A673 (cell line): ENCODE results near the gene TM6SF1.
"Not testable (repeated sequence)": the region's sequence is repeated elsewhere in the genome, so short reads cannot be mapped to it uniquely, and the experiment has no call there.

ENCODE experiments used
- EZH2 ChIP-seq: fragments of 200-600 bp; sonication (generic); IDR thresholded peaks from 2 replicates; pipeline ENCODE4 v1.6.1; 2017; ENCODE audit warnings: borderline replicate concordance, low read depth, mild to moderate bottlenecking, mixed read lengths, antibody characterized with exemption, low read length; ENCODE audit not compliant: poor library complexity, severe bottlenecking
- TF ChIP-seq, protein P1 (sequence below): fragments of 300-800, 200-600 bp; sonication (generic); conservative IDR thresholded peaks from 2 replicates; pipeline ENCODE4 v1.5.1; 2017; ENCODE audit warnings: low read depth, mild to moderate bottlenecking, antibody characterized with exemption, low read length, moderate library complexity, mixed read lengths

DNA sequence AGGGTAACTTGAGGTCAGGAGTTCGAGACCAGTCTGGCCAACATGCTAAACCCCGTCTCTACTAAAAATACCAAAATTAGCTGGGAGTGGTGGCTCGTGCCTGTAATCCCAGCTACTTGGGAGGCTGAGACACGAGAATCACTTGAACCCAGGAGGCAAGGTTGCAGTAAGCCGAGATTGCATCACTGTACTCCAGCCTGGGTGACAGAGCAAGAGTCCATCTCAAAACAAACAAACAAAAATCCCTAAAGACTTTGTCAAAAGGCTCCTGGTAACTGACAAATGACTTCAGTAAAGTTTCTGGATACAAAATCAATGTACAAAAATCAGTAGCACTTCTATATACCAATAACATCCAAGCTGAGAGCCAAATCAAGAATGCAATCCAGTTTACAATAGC, 62.1 kb downstream of the TM6SF1 start:
- not testable (repeated sequence) for TF ChIP-seq EZH2
- TF ChIP-seq, protein P1, sequence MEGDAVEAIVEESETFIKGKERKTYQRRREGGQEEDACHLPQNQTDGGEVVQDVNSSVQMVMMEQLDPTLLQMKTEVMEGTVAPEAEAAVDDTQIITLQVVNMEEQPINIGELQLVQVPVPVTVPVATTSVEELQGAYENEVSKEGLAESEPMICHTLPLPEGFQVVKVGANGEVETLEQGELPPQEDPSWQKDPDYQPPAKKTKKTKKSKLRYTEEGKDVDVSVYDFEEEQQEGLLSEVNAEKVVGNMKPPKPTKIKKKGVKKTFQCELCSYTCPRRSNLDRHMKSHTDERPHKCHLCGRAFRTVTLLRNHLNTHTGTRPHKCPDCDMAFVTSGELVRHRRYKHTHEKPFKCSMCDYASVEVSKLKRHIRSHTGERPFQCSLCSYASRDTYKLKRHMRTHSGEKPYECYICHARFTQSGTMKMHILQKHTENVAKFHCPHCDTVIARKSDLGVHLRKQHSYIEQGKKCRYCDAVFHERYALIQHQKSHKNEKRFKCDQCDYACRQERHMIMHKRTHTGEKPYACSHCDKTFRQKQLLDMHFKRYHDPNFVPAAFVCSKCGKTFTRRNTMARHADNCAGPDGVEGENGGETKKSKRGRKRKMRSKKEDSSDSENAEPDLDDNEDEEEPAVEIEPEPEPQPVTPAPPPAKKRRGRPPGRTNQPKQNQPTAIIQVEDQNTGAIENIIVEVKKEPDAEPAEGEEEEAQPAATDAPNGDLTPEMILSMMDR = not testable (repeated sequence)
